Kidney epithelial cell (primary cell): Measurements from ENCODE around the gene RABGAP1L. TPM values are rescaled to one million over a fixed set of nuclear protein-coding genes. Genes with fewer than 3 reads are reported as not detected.

ENCODE experiments used
- DNase-seq: peaks from one replicate; pipeline ENCODE4 v3.0.0-alpha.2; 2010; ENCODE audit warnings: low read depth
- H3K27me3 ChIP-seq: 2 replicates; pipeline ENCODE4 v1.6.0; 2011; ENCODE audit warnings: low read length; ENCODE audit not compliant: control insufficient read depth, insufficient read depth
- H3K36me3 ChIP-seq: 2 replicates; pipeline ENCODE4 v1.5.1; 2011; ENCODE audit warnings: low read length; ENCODE audit not compliant: control insufficient read depth, insufficient read depth
- H3K4me3 ChIP-seq: 2 replicates; pipeline ENCODE4 v1.5.1; 2011; ENCODE audit warnings: low read depth, mild to moderate bottlenecking, control low read depth, low read length
- CTCF ChIP-seq: IDR thresholded peaks from 2 replicates; pipeline ENCODE4 v1.5.1; 2011; ENCODE audit warnings: mild to moderate bottlenecking, moderate library complexity, low read length, control low read depth, inconsistent platforms; ENCODE audit not compliant: insufficient read depth, poor library complexity, severe bottlenecking
- total RNA-seq: library from RNA; depleted of rRNA; stranded (reverse); fragments of >200 nt; gene quantifications from 2 replicates; pipeline ENCODE4 v1.2.3, GENCODE V29; 2015

Gene RABGAP1L
- total RNA-seq, 1 donor from 2014 or later = 22.1 TPM

GRCh38 chr1:174671826-174672225 is 512.5 kb downstream of the RABGAP1L start:
- no peak for TF ChIP-seq CTCF
- H3K4me3 ChIP-seq = no peak overlapping the region
- no peaks in the 10 kb centered on the region for H3K27me3 ChIP-seq
- DNase-seq = no peak
- H3K36me3 ChIP-seq = no peaks in the 10 kb centered on the region

DNA sequence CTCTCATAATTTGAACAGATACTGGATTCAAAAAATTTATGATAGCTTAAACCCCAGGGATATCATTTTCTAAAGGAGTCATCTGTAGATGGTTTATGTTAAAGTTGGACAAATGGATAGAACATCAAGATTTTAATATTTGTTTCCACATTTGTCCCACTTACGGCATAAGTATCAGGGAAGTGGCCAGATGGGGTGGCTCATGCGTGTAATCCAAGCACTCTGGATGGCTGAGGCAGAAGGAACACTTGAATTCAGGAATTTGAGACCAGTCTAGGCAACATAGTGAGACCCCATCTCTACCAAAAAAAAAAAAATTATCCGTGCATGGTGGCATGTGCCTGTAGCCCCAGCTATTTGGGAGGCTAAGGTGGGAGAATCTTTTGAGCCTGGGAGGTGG is 517.5 kb downstream of the RABGAP1L start:
- TF ChIP-seq CTCF = no peak
- no peak overlapping the region for H3K4me3 ChIP-seq
- no peak for DNase-seq
- H3K36me3 ChIP-seq = no peaks in the 10 kb centered on the region
- H3K27me3 ChIP-seq = no peaks in the 10 kb centered on the region

DNA sequence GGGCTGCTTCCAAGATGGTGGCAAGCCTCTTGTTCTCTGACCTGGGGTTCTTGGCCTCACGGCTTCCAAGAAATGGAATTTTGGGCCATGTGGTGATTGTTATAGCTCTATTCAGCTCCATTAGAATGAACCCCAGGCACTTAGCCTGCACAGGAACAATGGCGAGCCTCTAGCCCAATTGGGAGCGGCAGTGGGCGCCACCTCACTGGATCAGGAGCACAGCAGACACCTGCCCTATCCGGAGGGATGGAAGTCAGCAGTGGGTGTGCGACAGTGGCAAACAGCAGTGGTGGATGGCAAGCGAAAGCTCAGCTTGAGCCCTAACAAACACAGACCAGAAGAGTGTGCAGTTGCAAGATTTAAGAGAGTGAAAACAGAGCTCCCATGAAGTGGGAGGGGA is 519.3 kb downstream of the RABGAP1L start:
- no peak for TF ChIP-seq CTCF
- no peak overlapping the region for H3K4me3 ChIP-seq
- no peaks in the 10 kb centered on the region for H3K27me3 ChIP-seq
- no peaks in the 10 kb centered on the region for H3K36me3 ChIP-seq
- DNase-seq = no peak

DNA sequence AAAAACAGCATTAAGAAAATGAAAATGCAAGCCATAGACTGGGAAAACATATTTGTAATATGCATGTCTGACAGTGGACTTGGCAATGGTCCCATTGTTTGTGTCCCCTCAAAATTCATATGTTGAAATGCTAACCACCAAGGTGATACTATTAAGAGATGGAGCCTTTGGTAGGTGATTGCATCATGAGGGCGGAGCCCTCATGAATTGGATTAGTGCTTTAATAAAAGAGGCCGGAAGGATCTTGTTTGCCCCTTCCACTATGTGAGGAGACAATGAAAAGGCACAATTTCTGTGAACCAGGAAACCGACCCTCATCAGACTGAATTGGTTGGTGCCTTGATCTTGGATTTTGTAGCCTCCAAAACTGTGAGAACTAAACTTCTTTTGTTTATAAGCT is 520.8 kb downstream of the RABGAP1L start:
- DNase-seq = no peak
- no peaks in the 10 kb centered on the region for H3K27me3 ChIP-seq
- no peak for TF ChIP-seq CTCF
- no peaks in the 10 kb centered on the region for H3K36me3 ChIP-seq
- H3K4me3 ChIP-seq = no peak overlapping the region

DNA sequence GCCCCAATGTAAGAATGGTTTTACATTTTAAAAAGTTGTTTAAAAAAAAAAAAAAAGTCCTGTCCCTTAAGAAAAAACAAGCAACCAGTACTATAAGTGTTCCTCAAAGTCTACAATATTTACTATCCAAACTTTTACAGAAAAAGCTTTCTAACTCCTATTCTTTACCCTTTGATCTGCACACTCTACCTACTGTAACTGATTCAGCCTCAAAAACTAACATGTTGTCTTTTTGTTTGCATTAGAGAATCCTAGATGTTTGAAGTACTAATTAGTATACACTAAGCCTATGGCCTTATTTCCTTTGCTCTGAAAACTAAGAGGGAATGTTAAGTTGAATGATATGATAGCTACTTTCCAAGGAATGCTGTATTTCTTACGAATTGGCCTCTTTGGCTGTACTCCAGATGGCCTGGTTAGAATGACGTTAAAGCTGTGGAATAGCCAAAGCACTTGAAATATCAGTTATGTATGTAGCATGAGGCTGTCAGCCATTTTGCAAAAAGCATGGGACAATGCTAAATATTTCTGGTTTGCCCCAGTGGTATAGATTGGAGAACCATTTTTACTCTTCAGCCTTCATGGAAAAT is 523.2 kb downstream of the RABGAP1L start:
- Histone ChIP-seq H3K27me3 (no peaks in the 10 kb centered on the region), H3K4me3 (no peak overlapping the region), H3K36me3 (no peaks in the 10 kb centered on the region)
- DNase-seq = no peak
- no peak for TF ChIP-seq CTCF

DNA sequence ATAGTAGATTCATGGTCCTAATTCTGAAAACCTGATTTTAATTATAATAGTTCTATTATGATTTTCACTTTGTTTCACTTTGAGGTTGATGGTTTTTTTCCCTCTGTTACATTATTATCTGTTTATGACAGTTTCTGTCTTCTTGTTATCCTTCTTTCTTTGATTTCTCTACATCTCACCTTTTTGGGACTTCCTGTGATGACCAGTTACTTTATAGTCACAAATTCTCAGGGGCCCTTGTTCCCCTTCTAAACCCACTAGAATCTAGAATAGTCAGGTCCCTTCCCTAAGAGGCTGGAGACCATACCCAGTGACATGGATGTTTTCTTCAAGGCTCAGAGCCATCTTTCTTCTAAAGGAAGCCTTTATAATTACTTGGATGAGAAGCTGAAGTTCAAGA is 526.9 kb downstream of the RABGAP1L start:
- Histone ChIP-seq H3K27me3 (no peaks in the 10 kb centered on the region), H3K36me3 (no peaks in the 10 kb centered on the region), H3K4me3 (no peak overlapping the region)
- no peak for DNase-seq
- no peak for TF ChIP-seq CTCF
